ENCODE measurements around the gene CIRBP.

Gene CIRBP

GRCh38 chr19:1316466-1316865 is 47.3 kb downstream of the CIRBP start:
- no peak for TF ChIP-seq TAF1 (IDR thresholded peaks at IDR 0.05; ENCODE audit: borderline replicate concordance, insufficient read depth, low read length)
- TF ChIP-seq REST (IDR thresholded peaks at IDR 0.05; ENCODE audit: insufficient read depth in 1 of 2, low read depth in 2 of 2, low read length in 2 of 2): no peak

- TF ChIP-seq POLR2AphosphoS5 (IDR thresholded peaks at IDR 0.05; ENCODE audit: low read depth, low read length): no peak
- TF ChIP-seq TAF1 (IDR thresholded peaks at IDR 0.05; ENCODE audit: borderline replicate concordance, insufficient read depth, low read length): no peak
- TF ChIP-seq FOXP2 (optimal IDR thresholded peaks at IDR 0.05; ENCODE audit: borderline replicate concordance, extremely low read depth, extremely low read length, insufficient read depth): no peak
- no peak for TF ChIP-seq REST (IDR thresholded peaks at IDR 0.05; ENCODE audit: insufficient read depth in 1 of 2, low read depth in 2 of 2, low read length in 2 of 2)
- no peak for TF ChIP-seq SIN3A (IDR thresholded peaks at IDR 0.05; ENCODE audit: borderline replicate concordance, insufficient read depth, low read length)
Measured at GRCh38 chr19:1317274-1318003, 48.3 kb downstream of the CIRBP start.

DNA sequence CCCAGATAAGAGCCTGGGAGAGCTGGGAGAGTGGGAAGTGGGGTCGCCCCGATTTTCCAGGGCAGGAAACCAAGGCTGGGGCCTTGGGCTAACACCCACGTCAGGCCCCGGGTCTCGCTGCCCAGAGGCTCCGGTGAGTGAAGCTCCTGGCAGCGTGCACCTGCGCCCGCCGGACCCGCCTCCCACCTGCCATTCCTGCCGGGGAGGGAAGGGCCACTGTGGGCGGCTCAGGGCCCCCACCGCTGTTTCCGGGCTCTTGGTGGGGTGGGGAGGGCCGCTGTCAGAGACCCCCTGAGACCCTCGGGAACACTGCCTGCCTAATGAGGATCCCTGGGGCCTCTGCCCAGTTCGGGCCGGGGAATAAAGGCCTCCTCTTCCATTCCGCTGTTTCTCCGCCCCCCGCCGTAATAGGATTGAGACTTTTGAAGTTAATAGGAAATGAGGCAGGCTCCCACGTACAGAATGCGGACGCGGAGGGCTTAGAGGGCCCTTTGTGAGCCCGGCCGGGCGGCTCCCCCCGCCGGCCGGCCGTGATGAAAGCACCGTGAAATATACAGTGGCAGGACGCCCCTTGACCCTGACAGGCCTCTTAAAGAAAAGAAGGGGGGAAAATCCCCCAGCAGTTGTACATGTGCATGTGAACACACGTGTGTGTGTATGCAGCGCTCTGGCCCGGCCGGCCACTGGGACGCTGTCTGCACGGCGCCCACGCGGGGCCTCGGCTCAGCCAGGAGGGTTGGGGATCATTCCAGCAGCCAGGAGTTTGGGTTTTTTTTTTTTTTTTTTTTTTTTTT is 49.7 kb downstream of the CIRBP start:
- TF ChIP-seq SIN3A (IDR thresholded peaks at IDR 0.05; ENCODE audit: borderline replicate concordance, insufficient read depth, low read length) (no peak), TAF1 (IDR thresholded peaks at IDR 0.05; ENCODE audit: borderline replicate concordance, insufficient read depth, low read length) (no peak), FOXP2 (optimal IDR thresholded peaks at IDR 0.05; ENCODE audit: borderline replicate concordance, extremely low read depth, extremely low read length, insufficient read depth) (no peak), REST (IDR thresholded peaks at IDR 0.05; ENCODE audit: insufficient read depth in 1 of 2, low read depth in 2 of 2, low read length in 2 of 2) (no peak), POLR2AphosphoS5 (IDR thresholded peaks at IDR 0.05; ENCODE audit: low read depth, low read length) (no peak)

DNA sequence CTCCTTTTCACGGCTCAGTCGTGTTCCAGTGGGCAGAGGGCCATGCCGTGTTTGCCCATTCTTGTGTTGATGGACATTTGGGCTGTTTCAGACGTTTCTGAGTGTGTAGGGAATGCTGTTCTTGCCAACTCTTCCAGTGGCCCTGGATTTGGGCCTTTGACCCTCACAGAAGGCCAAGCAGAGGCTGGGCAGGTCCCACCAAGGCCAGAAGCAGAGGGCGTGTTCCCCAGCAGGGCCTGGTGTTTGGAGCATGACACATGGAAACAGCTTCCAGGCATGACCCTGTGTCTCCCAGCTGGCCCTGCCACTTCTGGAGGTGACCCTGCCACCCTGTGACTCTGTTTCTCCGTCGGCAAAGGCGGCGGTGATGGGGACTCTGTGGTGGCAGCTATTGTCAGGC is 52.4 kb downstream of the CIRBP start:
- TF ChIP-seq SIN3A (IDR thresholded peaks at IDR 0.05; ENCODE audit: borderline replicate concordance, insufficient read depth, low read length) (no peak), TAF1 (IDR thresholded peaks at IDR 0.05; ENCODE audit: borderline replicate concordance, insufficient read depth, low read length) (no peak), REST (IDR thresholded peaks at IDR 0.05; ENCODE audit: insufficient read depth in 1 of 2, low read depth in 2 of 2, low read length in 2 of 2) (no peak), POLR2AphosphoS5 (IDR thresholded peaks at IDR 0.05; ENCODE audit: low read depth, low read length) (no peak), FOXP2 (optimal IDR thresholded peaks at IDR 0.05; ENCODE audit: borderline replicate concordance, extremely low read depth, extremely low read length, insufficient read depth) (no peak)

Measured in PFSK-1 (cell line).